HepG2 (cell line): Measurements from ENCODE around the gene HS3ST5. TPM values are rescaled to one million over a fixed set of nuclear protein-coding genes. Genes with fewer than 3 reads are reported as not detected.

ENCODE experiments used
- ARID2 ChIP-seq: sonication (generic); formaldehyde crosslinking; IDR thresholded peaks from 2 replicates; pipeline ENCODE4 v1.8.1; 2022; ENCODE audit warnings: mild to moderate bottlenecking, missing genetic modification reagents, borderline replicate concordance
- MTF2 ChIP-seq: sonication (generic); formaldehyde crosslinking; IDR thresholded peaks from 2 replicates; pipeline ENCODE4 v1.5.0; 2020; ENCODE audit warnings: missing genetic modification reagents, borderline replicate concordance
- RNF219 ChIP-seq: sonication (generic); formaldehyde crosslinking; IDR thresholded peaks from 2 replicates; pipeline ENCODE4 v1.5.0; 2020; ENCODE audit warnings: mild to moderate bottlenecking, missing genetic modification reagents
- ZKSCAN5 ChIP-seq: sonication (generic); formaldehyde crosslinking; IDR thresholded peaks from 2 replicates; pipeline ENCODE4 v1.5.1; 2020; ENCODE audit warnings: mild to moderate bottlenecking, missing genetic modification reagents
- ZNF20 ChIP-seq: sonication (generic); formaldehyde crosslinking; IDR thresholded peaks from 2 replicates; pipeline ENCODE4 v1.4.0; 2020; ENCODE audit warnings: mild to moderate bottlenecking, moderate library complexity, missing genetic modification reagents
- polyA plus RNA-seq, 8 experiments: library from polyadenylated mRNA; depleted of rRNA in 3 of 8; stranded (reverse) in 7 of 8; unstranded in 1 of 8; fragments of >200 nt; fragmentation: Illumina TruSeq in 4 of 8; extraction: Trizol in 4 of 8; gene quantifications; 2 replicates each; pipeline versions ENCODE4 v1.2.1 to v1.2.3, GENCODE V29; 2011 to 2016; ENCODE audit warnings: low read depth in 4 of 8, missing spikeins in 1 of 8, mixed read lengths in 1 of 8; ENCODE audit not compliant: insufficient read depth in 1 of 8
- total RNA-seq, 5 experiments: library from RNA; depleted of rRNA; stranded (reverse); fragments of >200 nt; fragmentation: Illumina TruSeq; extraction: Trizol; gene quantifications; 2 replicates each; pipeline ENCODE4 v1.2.3, GENCODE V29; 2016; ENCODE audit warnings: low read depth in 1 of 5
- TF ChIP-seq, protein P1 (sequence below): sonication (generic); formaldehyde crosslinking; IDR thresholded peaks from 2 replicates; pipeline ENCODE4 v1.5.1; 2020; ENCODE audit warnings: mild to moderate bottlenecking, moderate library complexity, missing genetic modification reagents
- TF ChIP-seq, protein P2 (sequence below): sonication (generic); formaldehyde crosslinking; IDR thresholded peaks from 2 replicates; pipeline ENCODE4 v1.4.0; 2020; ENCODE audit warnings: missing genetic modification reagents
- TF ChIP-seq, protein P3 (sequence below): sonication (generic); formaldehyde crosslinking; IDR thresholded peaks from 2 replicates; pipeline ENCODE4 v1.9.0; 2021; ENCODE audit warnings: mild to moderate bottlenecking, missing genetic modification reagents
- TF ChIP-seq, protein P4 (sequence below): sonication (generic); formaldehyde crosslinking; IDR thresholded peaks from 2 replicates; pipeline ENCODE4 v1.4.0; 2020; ENCODE audit warnings: missing genetic modification reagents, borderline replicate concordance

HS3ST5 gene
- total and polyA plus RNA-seq, 2 of the 13 experiments (the other 11 are each of a cell fraction or from before 2014, with no cell fraction given), result 1.1 to 1.6 TPM

- TF ChIP-seq, protein P1, sequence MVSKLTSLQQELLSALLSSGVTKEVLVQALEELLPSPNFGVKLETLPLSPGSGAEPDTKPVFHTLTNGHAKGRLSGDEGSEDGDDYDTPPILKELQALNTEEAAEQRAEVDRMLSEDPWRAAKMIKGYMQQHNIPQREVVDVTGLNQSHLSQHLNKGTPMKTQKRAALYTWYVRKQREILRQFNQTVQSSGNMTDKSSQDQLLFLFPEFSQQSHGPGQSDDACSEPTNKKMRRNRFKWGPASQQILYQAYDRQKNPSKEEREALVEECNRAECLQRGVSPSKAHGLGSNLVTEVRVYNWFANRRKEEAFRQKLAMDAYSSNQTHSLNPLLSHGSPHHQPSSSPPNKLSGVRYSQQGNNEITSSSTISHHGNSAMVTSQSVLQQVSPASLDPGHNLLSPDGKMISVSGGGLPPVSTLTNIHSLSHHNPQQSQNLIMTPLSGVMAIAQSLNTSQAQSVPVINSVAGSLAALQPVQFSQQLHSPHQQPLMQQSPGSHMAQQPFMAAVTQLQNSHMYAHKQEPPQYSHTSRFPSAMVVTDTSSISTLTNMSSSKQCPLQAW (CRISPR knock-in tag), result no peak
- TF ChIP-seq ARID2 (CRISPR knock-in tag), result no peak
- TF ChIP-seq, protein P2, sequence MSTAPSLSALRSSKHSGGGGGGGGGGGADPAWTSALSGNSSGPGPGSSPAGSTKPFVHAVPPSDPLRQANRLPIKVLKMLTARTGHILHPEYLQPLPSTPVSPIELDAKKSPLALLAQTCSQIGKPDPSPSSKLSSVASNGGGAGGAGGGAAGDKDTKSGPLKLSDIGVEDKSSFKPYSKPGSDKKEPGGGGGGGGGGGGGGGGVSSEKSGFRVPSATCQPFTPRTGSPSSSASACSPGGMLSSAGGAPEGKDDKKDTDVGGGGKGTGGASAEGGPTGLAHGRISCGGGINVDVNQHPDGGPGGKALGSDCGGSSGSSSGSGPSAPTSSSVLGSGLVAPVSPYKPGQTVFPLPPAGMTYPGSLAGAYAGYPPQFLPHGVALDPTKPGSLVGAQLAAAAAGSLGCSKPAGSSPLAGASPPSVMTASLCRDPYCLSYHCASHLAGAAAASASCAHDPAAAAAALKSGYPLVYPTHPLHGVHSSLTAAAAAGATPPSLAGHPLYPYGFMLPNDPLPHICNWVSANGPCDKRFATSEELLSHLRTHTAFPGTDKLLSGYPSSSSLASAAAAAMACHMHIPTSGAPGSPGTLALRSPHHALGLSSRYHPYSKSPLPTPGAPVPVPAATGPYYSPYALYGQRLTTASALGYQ, result no peak
- TF ChIP-seq MTF2, result no peak
- TF ChIP-seq, protein P3, sequence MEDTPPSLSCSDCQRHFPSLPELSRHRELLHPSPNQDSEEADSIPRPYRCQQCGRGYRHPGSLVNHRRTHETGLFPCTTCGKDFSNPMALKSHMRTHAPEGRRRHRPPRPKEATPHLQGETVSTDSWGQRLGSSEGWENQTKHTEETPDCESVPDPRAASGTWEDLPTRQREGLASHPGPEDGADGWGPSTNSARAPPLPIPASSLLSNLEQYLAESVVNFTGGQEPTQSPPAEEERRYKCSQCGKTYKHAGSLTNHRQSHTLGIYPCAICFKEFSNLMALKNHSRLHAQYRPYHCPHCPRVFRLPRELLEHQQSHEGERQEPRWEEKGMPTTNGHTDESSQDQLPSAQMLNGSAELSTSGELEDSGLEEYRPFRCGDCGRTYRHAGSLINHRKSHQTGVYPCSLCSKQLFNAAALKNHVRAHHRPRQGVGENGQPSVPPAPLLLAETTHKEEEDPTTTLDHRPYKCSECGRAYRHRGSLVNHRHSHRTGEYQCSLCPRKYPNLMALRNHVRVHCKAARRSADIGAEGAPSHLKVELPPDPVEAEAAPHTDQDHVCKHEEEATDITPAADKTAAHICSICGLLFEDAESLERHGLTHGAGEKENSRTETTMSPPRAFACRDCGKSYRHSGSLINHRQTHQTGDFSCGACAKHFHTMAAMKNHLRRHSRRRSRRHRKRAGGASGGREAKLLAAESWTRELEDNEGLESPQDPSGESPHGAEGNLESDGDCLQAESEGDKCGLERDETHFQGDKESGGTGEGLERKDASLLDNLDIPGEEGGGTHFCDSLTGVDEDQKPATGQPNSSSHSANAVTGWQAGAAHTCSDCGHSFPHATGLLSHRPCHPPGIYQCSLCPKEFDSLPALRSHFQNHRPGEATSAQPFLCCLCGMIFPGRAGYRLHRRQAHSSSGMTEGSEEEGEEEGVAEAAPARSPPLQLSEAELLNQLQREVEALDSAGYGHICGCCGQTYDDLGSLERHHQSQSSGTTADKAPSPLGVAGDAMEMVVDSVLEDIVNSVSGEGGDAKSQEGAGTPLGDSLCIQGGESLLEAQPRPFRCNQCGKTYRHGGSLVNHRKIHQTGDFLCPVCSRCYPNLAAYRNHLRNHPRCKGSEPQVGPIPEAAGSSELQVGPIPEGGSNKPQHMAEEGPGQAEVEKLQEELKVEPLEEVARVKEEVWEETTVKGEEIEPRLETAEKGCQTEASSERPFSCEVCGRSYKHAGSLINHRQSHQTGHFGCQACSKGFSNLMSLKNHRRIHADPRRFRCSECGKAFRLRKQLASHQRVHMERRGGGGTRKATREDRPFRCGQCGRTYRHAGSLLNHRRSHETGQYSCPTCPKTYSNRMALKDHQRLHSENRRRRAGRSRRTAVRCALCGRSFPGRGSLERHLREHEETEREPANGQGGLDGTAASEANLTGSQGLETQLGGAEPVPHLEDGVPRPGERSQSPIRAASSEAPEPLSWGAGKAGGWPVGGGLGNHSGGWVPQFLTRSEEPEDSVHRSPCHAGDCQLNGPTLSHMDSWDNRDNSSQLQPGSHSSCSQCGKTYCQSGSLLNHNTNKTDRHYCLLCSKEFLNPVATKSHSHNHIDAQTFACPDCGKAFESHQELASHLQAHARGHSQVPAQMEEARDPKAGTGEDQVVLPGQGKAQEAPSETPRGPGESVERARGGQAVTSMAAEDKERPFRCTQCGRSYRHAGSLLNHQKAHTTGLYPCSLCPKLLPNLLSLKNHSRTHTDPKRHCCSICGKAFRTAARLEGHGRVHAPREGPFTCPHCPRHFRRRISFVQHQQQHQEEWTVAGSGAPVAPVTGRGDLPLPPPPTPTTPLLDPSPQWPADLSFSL (CRISPR knock-in tag), result no peak
- TF ChIP-seq, protein P4, sequence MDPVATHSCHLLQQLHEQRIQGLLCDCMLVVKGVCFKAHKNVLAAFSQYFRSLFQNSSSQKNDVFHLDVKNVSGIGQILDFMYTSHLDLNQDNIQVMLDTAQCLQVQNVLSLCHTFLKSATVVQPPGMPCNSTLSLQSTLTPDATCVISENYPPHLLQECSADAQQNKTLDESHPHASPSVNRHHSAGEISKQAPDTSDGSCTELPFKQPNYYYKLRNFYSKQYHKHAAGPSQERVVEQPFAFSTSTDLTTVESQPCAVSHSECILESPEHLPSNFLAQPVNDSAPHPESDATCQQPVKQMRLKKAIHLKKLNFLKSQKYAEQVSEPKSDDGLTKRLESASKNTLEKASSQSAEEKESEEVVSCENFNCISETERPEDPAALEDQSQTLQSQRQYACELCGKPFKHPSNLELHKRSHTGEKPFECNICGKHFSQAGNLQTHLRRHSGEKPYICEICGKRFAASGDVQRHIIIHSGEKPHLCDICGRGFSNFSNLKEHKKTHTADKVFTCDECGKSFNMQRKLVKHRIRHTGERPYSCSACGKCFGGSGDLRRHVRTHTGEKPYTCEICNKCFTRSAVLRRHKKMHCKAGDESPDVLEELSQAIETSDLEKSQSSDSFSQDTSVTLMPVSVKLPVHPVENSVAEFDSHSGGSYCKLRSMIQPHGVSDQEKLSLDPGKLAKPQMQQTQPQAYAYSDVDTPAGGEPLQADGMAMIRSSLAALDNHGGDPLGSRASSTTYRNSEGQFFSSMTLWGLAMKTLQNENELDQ (CRISPR knock-in tag), result no peak
- no peak for TF ChIP-seq RNF219 (CRISPR knock-in tag)
- TF ChIP-seq ZNF20 (CRISPR knock-in tag), result no peak
- TF ChIP-seq ZKSCAN5 (CRISPR knock-in tag), result no peak
- TF ChIP-seq, all 625 proteins: peak for 0
Observed at GRCh38 chr6:114267897-114268296, 74.9 kb downstream of the HS3ST5 start (continued).
